ENCODE measurements around the gene PIK3AP1. TPM values are rescaled to one million over a fixed set of nuclear protein-coding genes. Genes with fewer than 3 reads are reported as not detected.
"Not testable (repeated sequence)": the region's sequence is repeated elsewhere in the genome, so short reads cannot be mapped to it uniquely, and the experiment has no call there.

The PIK3AP1 gene
- total RNA-seq, 2 experiments from 2014 or later, result 1.6 to 1.7 TPM

DNA sequence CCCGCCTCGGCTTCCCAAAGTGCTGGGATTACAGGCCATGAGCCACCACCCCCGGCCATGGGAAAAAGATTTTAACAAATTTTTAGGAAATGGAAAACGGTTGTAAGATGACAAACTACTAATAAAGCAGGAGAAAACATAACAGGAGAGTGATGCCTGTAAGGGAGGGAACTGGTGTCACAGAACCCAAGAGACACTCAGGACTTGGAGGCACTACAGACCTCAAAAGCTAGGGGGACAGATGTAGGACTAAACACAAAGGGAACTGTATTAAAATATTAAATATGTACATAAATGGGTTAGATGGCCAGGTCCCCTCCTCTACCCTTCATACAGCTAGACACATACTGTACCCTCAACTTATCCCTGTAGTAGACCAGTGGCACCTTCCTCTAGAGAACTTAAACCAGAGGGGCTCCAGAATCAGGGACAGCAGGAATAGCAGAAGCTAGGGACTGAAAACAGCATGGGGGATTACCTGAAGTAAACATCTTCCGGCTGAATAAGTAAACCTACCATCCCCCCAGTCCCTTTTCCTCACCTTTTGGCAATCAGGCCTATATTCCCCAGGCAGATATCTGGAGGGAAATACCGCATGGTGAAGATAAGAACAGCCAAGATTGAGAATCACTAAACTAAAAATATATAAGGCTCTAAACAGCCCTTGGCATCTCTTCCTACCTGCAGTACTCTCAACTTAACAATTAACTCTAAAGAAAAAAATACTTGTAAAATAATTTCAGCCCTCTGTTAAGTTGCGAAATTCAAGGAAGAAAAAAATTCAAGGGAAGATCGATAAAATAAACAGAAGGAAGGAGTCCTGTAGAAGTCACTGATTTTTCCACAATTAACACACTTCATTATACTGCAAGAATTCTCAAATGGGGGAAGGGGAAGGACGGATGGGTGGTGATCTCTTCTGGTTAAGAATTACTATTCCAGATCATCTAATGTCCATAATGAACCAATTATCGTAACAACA is 149.0 kb downstream of the PIK3AP1 start:
- Mint-ChIP-seq H3K9me3 (no peaks in the 10 kb centered on the region), H3K36me3 (ENCODE audit: low read depth) (peaks cover 39% of the 10 kb centered on the region), H3K4me1 (ENCODE audit: low read depth) (peaks cover 41% of the 10 kb centered on the region), H3K4me3 (no peak overlapping the region), H3K27ac (no peak overlapping the region), H3K27me3 (ENCODE audit: low read depth) (no peaks in the 10 kb centered on the region)
- intact Hi-C loops (cut with micrococcal nuclease), result no loop called here
- no peak for DNase-seq
- CTCF ChIA-PET, result interaction anchor here (0.5 to 0.7 kb wide), 2 partner anchors 9 to 15 kb away, joined by 3 read pairs; no protein-coding TSS in a partner anchor

- Mint-ChIP-seq H3K9me3 (no peaks in the 10 kb centered on the region), H3K4me3 (no peak overlapping the region), H3K36me3 (ENCODE audit: low read depth) (peaks cover 36% of the 10 kb centered on the region), H3K4me1 (ENCODE audit: low read depth) (peaks cover 46% of the 10 kb centered on the region), H3K27me3 (ENCODE audit: low read depth) (no peaks in the 10 kb centered on the region), H3K27ac (no peak overlapping the region)
- CTCF ChIA-PET, result interaction anchor here (1.5 kb wide), 1 partner anchor 10 kb away, joined by 3 read pairs; no protein-coding TSS in a partner anchor
- no peak for DNase-seq
- intact Hi-C loops (cut with micrococcal nuclease), result no loop called here
These were observed 149.8 kb downstream of the PIK3AP1 start for GRCh38 chr10:96570511-96570910.

- no peak overlapping the region for H3K27ac Mint-ChIP-seq
- peaks cover 25% of the 10 kb centered on the region for H3K36me3 Mint-ChIP-seq (ENCODE audit: low read depth)
These were observed 151.9 kb downstream of the PIK3AP1 start for GRCh38 chr10:96568402-96568801.

GRCh38 chr10:96565774-96566173 is 154.5 kb downstream of the PIK3AP1 start:
- H3K36me3 Mint-ChIP-seq (ENCODE audit: low read depth), result peaks cover 20% of the 10 kb centered on the region
- intact Hi-C loops (cut with micrococcal nuclease), result loop anchor here (1.0 kb wide), 2 partner anchors 24 to 266 kb away; no protein-coding TSS in a partner anchor
- CTCF ChIA-PET, result interaction anchor here (0.7 to 1.2 kb wide), 3 partner anchors 10 to 405 kb away, joined by 3 to 4 read pairs (median 3); no protein-coding TSS in a partner anchor

More at GRCh38 chr10:96568402-96568801, 151.9 kb downstream of the PIK3AP1 start:
- no peak for DNase-seq
- H3K27me3 Mint-ChIP-seq (ENCODE audit: low read depth), result no peaks in the 10 kb centered on the region
- H3K4me1 Mint-ChIP-seq (ENCODE audit: low read depth), result peaks cover 36% of the 10 kb centered on the region
- H3K4me3 Mint-ChIP-seq, result no peak overlapping the region
- intact Hi-C loops (cut with micrococcal nuclease), result no loop called here
- no peaks in the 10 kb centered on the region for H3K9me3 Mint-ChIP-seq
- CTCF ChIA-PET, result no interaction called here

DNA sequence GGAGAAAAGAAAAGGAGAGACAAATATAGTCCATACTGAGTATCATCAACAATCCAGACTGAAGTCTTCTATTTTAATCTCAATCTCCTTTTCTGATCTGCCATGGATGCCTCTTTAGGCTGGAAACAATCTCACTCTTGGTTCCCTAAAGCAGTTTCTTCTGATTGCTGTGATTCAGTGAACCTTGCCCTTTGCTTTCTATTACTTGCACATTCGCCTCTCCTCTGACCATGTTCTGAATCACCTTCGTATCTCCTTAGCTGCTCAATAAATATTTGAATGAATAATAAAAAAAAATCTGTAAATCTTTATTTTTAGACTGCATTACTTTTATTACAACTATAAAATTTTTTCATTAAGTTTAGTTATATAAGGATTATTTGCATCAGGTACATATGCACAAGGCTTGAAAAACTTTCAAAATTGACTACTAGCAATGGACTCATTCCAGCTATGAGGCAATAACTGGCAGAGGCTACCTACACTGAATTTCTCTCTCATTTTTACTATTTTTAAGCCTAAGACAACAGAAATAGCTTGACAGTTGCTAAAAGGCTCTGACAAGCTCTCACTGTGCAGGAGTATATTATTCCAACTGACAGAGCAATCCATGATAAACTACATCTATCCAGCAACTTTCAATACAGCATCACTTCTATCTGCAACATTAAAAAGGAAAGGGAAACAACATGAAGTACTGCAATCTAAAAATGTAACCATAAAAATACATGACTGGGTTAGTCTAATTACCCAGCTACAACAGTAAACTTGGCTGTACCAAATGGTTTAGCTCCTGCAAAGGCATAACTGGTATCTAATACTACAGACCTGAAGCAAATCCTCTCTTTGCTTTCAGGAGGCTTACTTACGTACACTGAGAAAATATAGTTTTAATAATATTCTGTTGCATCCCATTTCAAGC is 159.1 kb downstream of the PIK3AP1 start:
- H3K4me3 Mint-ChIP-seq, result no peak overlapping the region
- CTCF ChIA-PET, result interaction anchor here (1.1 to 1.3 kb wide), 2 partner anchors 79 to 191 kb away, joined by 3 to 7 read pairs; no protein-coding TSS in a partner anchor
- no peaks in the 10 kb centered on the region for H3K9me3 Mint-ChIP-seq
- no peaks in the 10 kb centered on the region for H3K27me3 Mint-ChIP-seq (ENCODE audit: low read depth)
- peaks cover 21% of the 10 kb centered on the region for H3K36me3 Mint-ChIP-seq (ENCODE audit: low read depth)
- peaks cover 8% of the 10 kb centered on the region for H3K4me1 Mint-ChIP-seq (ENCODE audit: low read depth)
- DNase-seq, result no peak
- H3K27ac Mint-ChIP-seq, result no peak overlapping the region
- intact Hi-C loops (cut with micrococcal nuclease), result no loop called here

More at GRCh38 chr10:96565774-96566173, 154.5 kb downstream of the PIK3AP1 start:
- Mint-ChIP-seq H3K4me1 (ENCODE audit: low read depth) (peaks cover 29% of the 10 kb centered on the region), H3K27ac (no peak overlapping the region), H3K4me3 (no peak overlapping the region), H3K27me3 (ENCODE audit: low read depth) (no peaks in the 10 kb centered on the region), H3K9me3 (no peaks in the 10 kb centered on the region)
- DNase-seq, result no peak

DNA sequence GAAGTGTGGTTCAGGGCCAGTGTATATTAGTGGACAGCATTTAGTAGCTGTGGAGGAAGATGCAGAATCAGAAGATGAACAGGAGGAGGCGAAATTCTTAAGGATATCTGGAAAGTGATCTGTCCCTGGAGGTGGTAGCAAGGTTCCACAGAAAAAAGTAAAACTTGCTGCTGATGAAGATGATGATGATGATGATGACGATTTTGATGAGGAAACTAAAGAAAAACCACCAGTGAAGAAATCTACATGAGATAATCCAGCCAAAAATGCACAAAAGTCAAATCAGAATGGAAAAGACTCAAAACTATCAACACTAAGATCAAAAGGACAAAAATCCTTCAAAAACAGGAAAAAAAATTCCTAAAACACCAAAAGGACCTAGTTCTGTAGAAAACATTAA is 159.8 kb downstream of the PIK3AP1 start:
- no peak overlapping the region for H3K4me3 Mint-ChIP-seq
- H3K36me3 Mint-ChIP-seq (ENCODE audit: low read depth), result peaks cover 21% of the 10 kb centered on the region
- CTCF ChIA-PET, result no interaction called here
- no peaks in the 10 kb centered on the region for H3K27me3 Mint-ChIP-seq (ENCODE audit: low read depth)
- no peaks in the 10 kb centered on the region for H3K9me3 Mint-ChIP-seq
- no peak overlapping the region for H3K27ac Mint-ChIP-seq
- no peak for DNase-seq
- peaks cover 3% of the 10 kb centered on the region for H3K4me1 Mint-ChIP-seq (ENCODE audit: low read depth)
- intact Hi-C loops (cut with micrococcal nuclease), result no loop called here

DNA sequence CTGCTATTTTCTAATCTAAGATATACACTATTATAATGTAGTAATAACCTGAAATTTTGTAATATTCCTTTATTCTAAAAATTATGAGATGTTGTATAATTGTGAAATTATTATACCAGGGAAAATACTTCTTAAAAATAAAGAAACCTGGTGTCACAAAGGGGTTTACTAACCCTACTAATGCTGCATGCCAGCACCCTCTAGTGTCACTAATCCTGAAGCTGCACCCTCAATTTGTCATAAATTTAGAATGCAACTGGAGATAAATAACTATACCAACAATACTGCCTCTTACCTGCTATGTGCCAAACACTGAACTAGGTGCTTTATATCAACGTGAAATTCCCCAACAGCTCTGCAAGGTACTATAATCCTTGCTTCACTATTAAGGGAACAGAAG is 164.3 kb downstream of the PIK3AP1 start:
- Mint-ChIP-seq H3K27me3 (ENCODE audit: low read depth) (no peaks in the 10 kb centered on the region), H3K36me3 (ENCODE audit: low read depth) (peaks cover 21% of the 10 kb centered on the region), H3K4me1 (ENCODE audit: low read depth) (no peaks in the 10 kb centered on the region), H3K9me3 (no peaks in the 10 kb centered on the region), H3K27ac (no peak overlapping the region), H3K4me3 (no peak overlapping the region)
- intact Hi-C loops (cut with micrococcal nuclease), result loop anchor here (1.0 kb wide), 1 partner anchor 160 kb away; no protein-coding TSS in a partner anchor
- CTCF ChIA-PET, result interaction anchor here (0.7 to 1.6 kb wide), 6 partner anchors 9 to 184 kb away, joined by 3 to 5 read pairs (median 4); no protein-coding TSS in a partner anchor
- peak; percentile 7 for DNase-seq

- H3K4me1 Mint-ChIP-seq (ENCODE audit: low read depth), result no peaks in the 10 kb centered on the region
- H3K27me3 Mint-ChIP-seq (ENCODE audit: low read depth), result no peaks in the 10 kb centered on the region
- CTCF ChIA-PET, result interaction anchor here (1.5 to 1.6 kb wide), 2 partner anchors 10 to 161 kb away, joined by 4 to 5 read pairs; no protein-coding TSS in a partner anchor
- H3K27ac Mint-ChIP-seq, result no peak overlapping the region
- no peak overlapping the region for H3K4me3 Mint-ChIP-seq
- peaks cover 16% of the 10 kb centered on the region for H3K36me3 Mint-ChIP-seq (ENCODE audit: low read depth)
- intact Hi-C loops (cut with micrococcal nuclease), result no loop called here
- DNase-seq, result no peak
- H3K9me3 Mint-ChIP-seq, result no peaks in the 10 kb centered on the region
These were observed 165.0 kb downstream of the PIK3AP1 start for GRCh38 chr10:96555330-96555729.

GRCh38 chr10:96548589-96548988 is 171.7 kb downstream of the PIK3AP1 start:
- Mint-ChIP-seq H3K27ac (no peak overlapping the region), H3K27me3 (ENCODE audit: low read depth) (no peaks in the 10 kb centered on the region), H3K4me3 (no peak overlapping the region), H3K36me3 (ENCODE audit: low read depth) (peaks cover 40% of the 10 kb centered on the region), H3K4me1 (ENCODE audit: low read depth) (no peaks in the 10 kb centered on the region), H3K9me3 (no peaks in the 10 kb centered on the region)
- intact Hi-C loops (cut with micrococcal nuclease), result no loop called here
- CTCF ChIA-PET, result no interaction called here
- no peak for DNase-seq

DNA sequence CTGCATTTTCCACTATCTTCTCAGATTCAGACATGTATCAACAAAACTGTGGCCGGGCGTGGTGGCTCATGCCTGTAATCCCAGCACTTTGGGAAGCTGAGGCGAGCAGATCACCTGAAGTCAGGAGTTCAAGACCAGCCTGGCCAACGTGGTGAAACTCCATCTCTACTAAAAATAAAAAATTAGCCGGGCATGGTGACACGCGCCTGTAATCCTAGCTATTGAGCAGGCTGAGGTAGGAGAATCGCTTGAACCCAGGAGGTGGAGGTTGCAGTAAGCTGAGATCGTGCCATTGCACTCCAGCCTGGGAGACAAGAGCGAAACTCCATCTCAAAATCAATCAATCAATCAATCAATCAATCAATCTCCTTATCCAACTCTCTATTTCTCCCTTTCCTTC is 174.8 kb downstream of the PIK3AP1 start:
- H3K36me3 Mint-ChIP-seq (ENCODE audit: low read depth), result peaks cover 49% of the 10 kb centered on the region
- H3K4me1 Mint-ChIP-seq (ENCODE audit: low read depth); H3K4me3 Mint-ChIP-seq; H3K9me3 Mint-ChIP-seq; H3K27ac Mint-ChIP-seq; DNase-seq; H3K27me3 Mint-ChIP-seq (ENCODE audit: low read depth); intact Hi-C loops (cut with micrococcal nuclease): not testable (repeated sequence)
- CTCF ChIA-PET, result interaction anchor here (1.1 kb wide), 1 partner anchor 18 kb away, joined by 4 read pairs; no protein-coding TSS in a partner anchor
